Upper lobe of left lung (tissue), 6 donors: Measurements from ENCODE around the gene ADGRD1. TPM values are rescaled to one million over a fixed set of nuclear protein-coding genes. Genes with fewer than 3 reads are reported as not detected.

Experiments
- ATAC-seq, 2 donors: fragments of 200-7000 bp; cut with Tn5 transposase; one replicate each; pipeline ENCODE4 v1.9.1; 2022; ENCODE audit warnings: mild to moderate bottlenecking in 2 of 2, moderate library complexity in 2 of 2; ENCODE audit not compliant: low FRiP score in 2 of 2
- DNase-seq, 2 donors: peaks; one replicate each; pipeline ENCODE4 v3.0.0-alpha.2; 2019 to 2020
- H3K27ac ChIP-seq, 4 donors: fragments of 200-600 bp; sonication (generic); one replicate each; pipeline ENCODE4 v1.5.1; 2016 to 2019
- H3K27me3 ChIP-seq, 4 donors: fragments of 200-600 bp; sonication (generic); one replicate each; pipeline ENCODE4 v1.5.1; 2017 to 2019
- H3K36me3 ChIP-seq, 4 donors: fragments of 200-600 bp; sonication (generic); one replicate each; pipeline ENCODE4 v1.5.1; 2016 to 2019
- H3K4me1 ChIP-seq, 4 donors: fragments of 200-600 bp; sonication (generic); one replicate each; pipeline ENCODE4 v1.5.1; 2018 to 2019
- H3K4me3 ChIP-seq, 4 donors: fragments of 200-600 bp; sonication (generic); one replicate each; pipeline ENCODE4 v1.5.1; 2017 to 2019; ENCODE audit warnings: mild to moderate bottlenecking in 2 of 4, moderate library complexity in 1 of 4
- H3K9me3 ChIP-seq, 4 donors: fragments of 200-600 bp; sonication (generic); one replicate each; pipeline ENCODE4 v1.5.1; 2018 to 2019
- CTCF ChIP-seq, 6 experiments: fragments of 450-650 bp in 4 of 6; fragments of 200-600 bp in 2 of 6; sonication (generic) in 2 of 6; IDR thresholded peaks; one replicate each; pipeline ENCODE4 v1.5.1; 2016 to 2019; ENCODE audit warnings: antibody characterized with exemption in 6 of 6
- EP300 ChIP-seq, 4 donors: sonication (generic); formaldehyde crosslinking; IDR thresholded peaks; one replicate each; pipeline ENCODE4 v1.5.1; 2017; ENCODE audit warnings: antibody characterized with exemption in 4 of 4, control low read depth in 2 of 4
- POLR2A ChIP-seq, 4 donors: fragments of 450-650 bp; IDR thresholded peaks; one replicate each; pipeline ENCODE4 v1.5.1; 2016 to 2017; ENCODE audit warnings: antibody characterized with exemption in 4 of 4, mild to moderate bottlenecking in 2 of 4
- POLR2AphosphoS5 ChIP-seq, 2 donors: sonication (generic); formaldehyde crosslinking; IDR thresholded peaks; one replicate each; pipeline ENCODE4 v1.5.1; 2017; ENCODE audit warnings: antibody characterized with exemption in 2 of 2
- WGBS, 2 donors: methylation state at CpG; one replicate each; pipeline ENCODE4 v1.1.5; 2017 to 2018; 5-methylcytosine and 5-hydroxymethylcytosine counted together
- total RNA-seq, 6 donors: library from RNA; depleted of rRNA in 4 of 6; stranded (reverse); fragments of >200 nt in 4 of 6; gene quantifications; one replicate each; pipeline versions ENCODE4 v1.1.0 to v1.2.1, GENCODE V29; 2016 to 2021
- donor health status: DM: no; HTN: no; CAD: no; lungs with moderate emphysema.
- donor health status: DM: no; HTN: yes; CAD: no; lungs with severe emphysema.

The ADGRD1 gene
- total RNA-seq, 6 donors from 2014 or later, result 84.2 to 124 (median 94.7) TPM

GRCh38 chr12:131063960-131064359 lies 110.3 kb downstream of the ADGRD1 start:
- Histone ChIP-seq H3K4me3 (no peak overlapping the region), H3K36me3 (no peaks in the 10 kb centered on the region), H3K27me3 (no peaks in the 10 kb centered on the region), H3K4me1 (peaks cover 0 to 3% (median 0%) of the 10 kb centered on the region in 4 donors), H3K27ac (no peak overlapping the region), H3K9me3 (no peaks in the 10 kb centered on the region)
- ATAC-seq, result no peak
- no peak for TF ChIP-seq CTCF (IDR thresholded peaks at IDR 0.05)
- TF ChIP-seq POLR2AphosphoS5 (IDR thresholded peaks at IDR 0.05), result no peak
- no peak for TF ChIP-seq POLR2A (IDR thresholded peaks at IDR 0.05)
- 76 to 89% methylated on average over 2 of the region's 2 CpGs for WGBS, 2 donors
- DNase-seq, result no peak

GRCh38 chr12:131065279-131065678 lies 111.6 kb downstream of the ADGRD1 start:
- Histone ChIP-seq H3K27ac (no peak overlapping the region), H3K9me3 (no peaks in the 10 kb centered on the region), H3K4me3 (no peak overlapping the region), H3K4me1 (peaks cover 0 to 3% (median 0%) of the 10 kb centered on the region in 4 donors), H3K27me3 (no peaks in the 10 kb centered on the region), H3K36me3 (no peaks in the 10 kb centered on the region)
- WGBS, 2 donors, result 70 to 84% methylated on average over 11 of the region's 11 CpGs
- DNase-seq, result no peak
- ATAC-seq, result no peak
- TF ChIP-seq POLR2A (IDR thresholded peaks at IDR 0.05), result no peak
- no peak for TF ChIP-seq POLR2AphosphoS5 (IDR thresholded peaks at IDR 0.05)
- no peak for TF ChIP-seq EP300 (IDR thresholded peaks at IDR 0.05)
- TF ChIP-seq CTCF (IDR thresholded peaks at IDR 0.05), result no peak

DNA sequence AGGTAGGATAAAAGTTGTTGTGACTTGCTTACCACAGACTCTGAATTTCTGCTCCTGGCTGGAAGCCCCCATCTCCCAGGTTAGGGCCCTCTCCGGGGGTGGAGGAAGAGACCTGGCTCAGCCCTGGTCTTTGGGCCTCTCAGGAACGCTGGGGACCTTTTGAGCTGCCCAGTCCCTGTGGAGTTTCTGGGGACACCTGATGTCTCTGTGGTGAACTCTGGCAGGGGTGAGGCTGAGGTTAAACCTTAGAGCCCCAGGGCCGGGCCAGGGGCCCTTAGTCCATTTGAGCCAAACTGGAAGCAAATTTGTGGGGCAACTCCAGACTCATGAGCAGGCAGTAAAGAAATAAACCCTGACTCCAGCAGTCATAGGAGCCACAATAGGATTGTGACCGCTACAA lies 112.1 kb downstream of the ADGRD1 start:
- 83 to 96% methylated on average over 4 of the region's 4 CpGs for WGBS, 2 donors
- Histone ChIP-seq H3K27me3 (no peaks in the 10 kb centered on the region), H3K4me1 (peaks cover 0 to 3% (median 0%) of the 10 kb centered on the region in 4 donors), H3K27ac (no peak overlapping the region), H3K9me3 (no peaks in the 10 kb centered on the region), H3K36me3 (no peaks in the 10 kb centered on the region), H3K4me3 (no peak overlapping the region)
- ATAC-seq (no peak), DNase-seq (no peak)
- no peak for TF ChIP-seq EP300 (IDR thresholded peaks at IDR 0.05)
- no peak for TF ChIP-seq POLR2AphosphoS5 (IDR thresholded peaks at IDR 0.05)
- no peak for TF ChIP-seq POLR2A (IDR thresholded peaks at IDR 0.05)
- TF ChIP-seq CTCF (IDR thresholded peaks at IDR 0.05), result no peak

DNA sequence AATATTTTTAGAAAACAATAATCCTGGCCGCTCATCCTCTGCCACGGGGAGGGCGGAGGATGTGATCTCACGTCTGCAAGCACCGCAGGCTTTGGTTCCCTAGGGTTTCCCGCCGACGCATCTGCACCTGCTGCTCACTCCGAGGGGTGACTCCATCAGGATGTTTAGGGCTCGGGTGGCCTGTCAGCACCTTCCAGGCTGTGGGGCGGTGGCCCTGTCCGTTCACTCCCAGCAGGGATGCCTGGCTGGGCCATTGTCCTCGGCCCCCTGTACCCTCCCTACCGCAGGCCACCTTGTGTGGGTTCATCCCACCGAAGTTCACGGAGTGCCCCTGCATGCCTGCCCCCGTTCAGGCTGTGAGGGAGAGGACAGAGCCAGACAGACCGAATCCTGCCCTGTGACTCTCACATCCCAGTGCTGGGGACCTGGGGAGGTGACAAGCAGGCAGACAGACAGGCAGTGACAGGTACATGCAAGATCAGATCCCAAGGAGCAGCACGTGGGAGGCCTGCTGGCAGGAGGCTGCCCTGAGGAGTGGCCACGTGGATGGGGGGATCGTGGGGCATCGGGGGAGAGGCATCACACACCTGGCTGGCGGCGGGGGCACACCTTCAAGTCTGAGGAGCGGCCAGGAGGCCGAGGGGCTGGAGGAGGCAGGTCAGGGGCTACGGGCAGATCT lies 112.6 kb downstream of the ADGRD1 start:
- Histone ChIP-seq H3K27me3 (no peaks in the 10 kb centered on the region), H3K27ac (no peak overlapping the region), H3K4me1 (peaks cover 0 to 3% (median 0%) of the 10 kb centered on the region in 4 donors), H3K9me3 (no peaks in the 10 kb centered on the region), H3K4me3 (no peak overlapping the region), H3K36me3 (no peaks in the 10 kb centered on the region)
- peak in 1 of 2 donors; percentile 63 for DNase-seq
- TF ChIP-seq EP300 (IDR thresholded peaks at IDR 0.05), result no peak
- no peak for TF ChIP-seq POLR2A (IDR thresholded peaks at IDR 0.05)
- no peak for TF ChIP-seq POLR2AphosphoS5 (IDR thresholded peaks at IDR 0.05)
- no peak for TF ChIP-seq CTCF (IDR thresholded peaks at IDR 0.05)
- 85 to 93% methylated on average over 19 to 27 of the region's 27 CpGs for WGBS, 2 donors
- ATAC-seq, result peak in 1 of 2 donors; percentile 36
